T-helper 1 cell treated with Interleukin-12 subunit alpha and Interleukin-12 subunit beta and Interleukin-4 antibody, amounts not matched to agents 30 μg/mL and 1 μg/mL, for 36 hours (primary cell): Measurements from ENCODE around the gene MAPT.

Experiments
- H3K27ac Mint-ChIP-seq: one replicate; pipeline ENCODE4 v1.8.0; 2021; ENCODE audit warnings: mild to moderate bottlenecking, mixed read lengths
- H3K27me3 Mint-ChIP-seq: one replicate; pipeline ENCODE4 v1.8.0; 2021; ENCODE audit warnings: low read depth, mixed read lengths
- H3K36me3 Mint-ChIP-seq: one replicate; pipeline ENCODE4 v1.8.0; 2021; ENCODE audit warnings: low read depth, mixed read lengths
- H3K4me1 Mint-ChIP-seq: one replicate; pipeline ENCODE4 v1.8.0; 2021; ENCODE audit warnings: low read depth, mixed read lengths
- H3K4me3 Mint-ChIP-seq: one replicate; pipeline ENCODE4 v1.8.0; 2021; ENCODE audit warnings: mild to moderate bottlenecking, moderate library complexity, mixed read lengths
- H3K9me3 Mint-ChIP-seq: one replicate; pipeline ENCODE4 v1.8.0; 2021; ENCODE audit warnings: mixed read lengths

Gene MAPT

DNA sequence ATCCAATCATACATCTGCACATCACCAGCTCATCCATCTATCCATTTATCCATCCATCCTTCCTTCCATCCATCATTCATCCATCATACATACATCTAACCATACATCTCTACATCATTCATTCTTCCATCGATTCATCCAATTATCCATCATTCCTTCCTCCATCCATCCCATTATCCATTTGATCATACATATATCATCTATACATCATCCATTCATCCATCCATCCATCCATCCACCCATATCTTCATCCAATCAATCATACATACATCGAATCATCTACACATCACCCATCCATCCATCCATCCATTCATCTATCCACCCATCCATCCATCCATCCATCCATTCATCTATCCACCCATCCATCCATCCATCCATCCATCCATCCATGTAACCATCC is 75.4 kb downstream of the MAPT start:
- Mint-ChIP-seq H3K4me3 (no peak overlapping the region), H3K27ac (no peak overlapping the region), H3K4me1 (no peaks in the 10 kb centered on the region), H3K9me3 (no peaks in the 10 kb centered on the region), H3K27me3 (peaks cover 18% of the 10 kb centered on the region), H3K36me3 (no peaks in the 10 kb centered on the region)

DNA sequence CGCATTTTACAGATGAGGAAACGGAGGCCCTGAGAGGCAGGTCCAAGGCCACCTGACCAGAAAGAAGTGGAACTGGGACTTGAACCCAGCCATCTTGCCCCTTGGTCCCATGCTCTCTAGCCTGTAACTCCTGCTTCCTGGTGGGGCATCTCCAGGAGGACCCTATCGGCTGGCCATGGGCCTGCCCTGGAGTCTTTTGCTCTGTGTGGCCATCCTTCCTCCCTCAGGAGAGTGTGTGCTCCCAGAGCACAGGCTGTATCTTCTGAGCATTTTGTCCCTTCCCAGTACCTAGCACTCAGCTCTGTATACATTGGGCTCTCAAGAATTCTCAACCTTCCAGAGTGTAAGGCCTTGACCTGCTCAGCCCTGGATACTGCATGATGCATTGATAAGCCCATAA is 76.3 kb downstream of the MAPT start:
- Mint-ChIP-seq H3K4me3 (no peak overlapping the region), H3K27me3 (peaks cover 18% of the 10 kb centered on the region), H3K36me3 (no peaks in the 10 kb centered on the region), H3K27ac (no peak overlapping the region), H3K4me1 (no peaks in the 10 kb centered on the region), H3K9me3 (no peaks in the 10 kb centered on the region)

DNA sequence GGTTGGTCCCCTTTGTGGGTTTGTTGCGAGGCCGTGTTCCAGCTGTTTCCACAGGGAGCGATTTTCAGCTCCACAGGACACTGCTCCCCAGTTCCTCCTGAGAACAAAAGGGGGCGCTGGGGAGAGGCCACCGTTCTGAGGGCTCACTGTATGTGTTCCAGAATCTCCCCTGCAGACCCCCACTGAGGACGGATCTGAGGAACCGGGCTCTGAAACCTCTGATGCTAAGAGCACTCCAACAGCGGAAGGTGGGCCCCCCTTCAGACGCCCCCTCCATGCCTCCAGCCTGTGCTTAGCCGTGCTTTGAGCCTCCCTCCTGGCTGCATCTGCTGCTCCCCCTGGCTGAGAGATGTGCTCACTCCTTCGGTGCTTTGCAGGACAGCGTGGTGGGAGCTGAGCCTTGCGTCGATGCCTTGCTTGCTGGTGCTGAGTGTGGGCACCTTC is 77.4 kb downstream of the MAPT start:
- Mint-ChIP-seq H3K27ac (no peak overlapping the region), H3K4me3 (no peak overlapping the region), H3K9me3 (no peaks in the 10 kb centered on the region), H3K4me1 (no peaks in the 10 kb centered on the region), H3K36me3 (no peaks in the 10 kb centered on the region), H3K27me3 (peaks cover 18% of the 10 kb centered on the region)

DNA sequence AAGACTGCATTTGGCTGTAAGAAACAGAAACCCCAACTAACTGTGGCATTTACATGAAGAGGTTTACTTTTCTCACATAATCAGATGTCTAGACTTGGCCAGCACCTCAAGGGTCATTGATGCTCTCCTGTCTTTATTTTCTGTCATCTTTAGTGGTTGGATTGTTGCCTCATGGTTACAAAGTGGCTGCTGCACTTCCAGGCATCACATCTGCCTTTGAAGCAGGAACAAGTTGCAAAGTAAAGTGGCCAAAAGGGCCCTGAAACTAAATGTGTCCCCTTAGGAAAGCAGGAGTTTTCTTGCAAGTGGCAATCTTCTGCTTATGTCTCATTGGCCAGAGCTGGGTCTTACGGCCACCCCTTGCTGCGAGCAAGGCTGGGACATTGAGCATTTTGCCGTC is 78.2 kb downstream of the MAPT start:
- no peaks in the 10 kb centered on the region for H3K36me3 Mint-ChIP-seq
- H3K4me3 Mint-ChIP-seq, result no peak overlapping the region
- H3K9me3 Mint-ChIP-seq, result no peaks in the 10 kb centered on the region
- no peaks in the 10 kb centered on the region for H3K4me1 Mint-ChIP-seq
- H3K27me3 Mint-ChIP-seq, result peaks cover 10% of the 10 kb centered on the region
- no peak overlapping the region for H3K27ac Mint-ChIP-seq

DNA sequence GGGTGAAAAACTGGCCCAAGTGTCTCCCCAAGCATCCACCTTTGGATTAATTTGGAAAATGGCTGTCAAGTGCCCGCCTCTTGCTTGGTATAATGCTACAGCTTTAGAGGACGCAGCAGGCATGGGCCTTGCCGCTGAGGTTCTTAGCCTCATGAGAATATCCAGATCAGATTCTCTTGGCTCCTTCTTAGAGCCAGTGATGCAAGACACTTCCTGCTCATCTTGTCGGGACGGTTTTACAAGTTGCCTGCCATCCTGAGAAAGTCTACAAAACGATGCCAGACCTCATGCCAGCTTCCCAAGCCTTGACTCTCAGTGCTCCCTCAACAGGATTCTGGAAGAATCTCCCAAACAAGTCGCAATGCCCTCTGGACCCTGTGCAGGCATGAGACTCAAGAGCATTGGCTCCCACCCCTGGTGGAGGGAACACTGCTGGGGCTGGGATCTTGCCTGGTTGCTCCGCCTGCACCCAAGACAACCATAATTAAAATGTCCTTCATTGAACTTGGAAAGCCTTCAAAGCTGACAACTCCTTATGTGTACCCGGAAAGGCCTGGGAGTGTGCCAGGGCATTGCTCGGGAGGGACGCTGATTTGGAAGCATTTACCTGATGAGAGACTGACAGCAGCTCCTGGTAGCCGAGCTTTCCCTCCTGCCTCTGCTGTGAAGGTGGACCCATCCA is 78.9 kb downstream of the MAPT start:
- Mint-ChIP-seq H3K9me3 (no peaks in the 10 kb centered on the region), H3K4me3 (no peak overlapping the region), H3K27ac (no peak overlapping the region), H3K36me3 (no peaks in the 10 kb centered on the region), H3K4me1 (no peaks in the 10 kb centered on the region), H3K27me3 (peaks cover 5% of the 10 kb centered on the region)

DNA sequence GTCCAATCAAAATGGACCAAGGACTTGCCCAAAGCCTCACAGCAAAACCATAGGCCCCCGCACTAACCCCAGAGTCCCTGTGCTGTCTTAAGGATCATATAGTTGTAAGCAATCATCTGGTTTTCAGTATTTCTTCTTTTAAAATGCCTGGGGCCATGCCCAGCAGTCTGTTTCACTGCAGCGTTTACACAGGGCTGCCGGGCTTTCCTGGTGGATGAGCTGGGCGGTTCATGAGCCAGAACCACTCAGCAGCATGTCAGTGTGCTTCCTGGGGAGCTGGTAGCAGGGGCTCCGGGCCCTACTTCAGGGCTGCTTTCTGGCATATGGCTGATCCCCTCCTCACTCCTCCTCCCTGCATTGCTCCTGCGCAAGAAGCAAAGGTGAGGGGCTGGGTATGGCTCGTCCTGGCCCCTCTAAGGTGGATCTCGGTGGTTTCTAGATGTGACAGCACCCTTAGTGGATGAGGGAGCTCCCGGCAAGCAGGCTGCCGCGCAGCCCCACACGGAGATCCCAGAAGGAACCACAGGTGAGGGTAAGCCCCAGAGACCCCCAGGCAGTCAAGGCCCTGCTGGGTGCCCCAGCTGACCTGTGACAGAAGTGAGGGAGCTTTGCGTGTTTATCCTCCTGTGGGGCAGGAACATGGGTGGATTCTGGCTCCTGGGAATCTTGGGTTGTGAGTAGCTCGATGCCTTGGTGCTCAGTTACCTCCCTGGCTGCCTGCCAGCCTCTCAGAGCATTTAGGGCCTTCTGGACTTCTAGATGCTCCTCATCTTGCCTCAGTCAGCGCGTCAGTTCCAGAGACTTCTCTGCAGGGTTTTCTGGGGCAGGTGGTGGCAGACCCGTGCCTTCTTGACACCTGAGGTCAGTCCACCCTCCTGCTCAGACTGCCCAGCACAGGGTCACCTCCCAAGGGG is 79.8 kb downstream of the MAPT start:
- Mint-ChIP-seq H3K4me1 (no peaks in the 10 kb centered on the region), H3K27me3 (peaks cover 5% of the 10 kb centered on the region), H3K36me3 (no peaks in the 10 kb centered on the region), H3K27ac (no peak overlapping the region), H3K9me3 (no peaks in the 10 kb centered on the region), H3K4me3 (no peak overlapping the region)

DNA sequence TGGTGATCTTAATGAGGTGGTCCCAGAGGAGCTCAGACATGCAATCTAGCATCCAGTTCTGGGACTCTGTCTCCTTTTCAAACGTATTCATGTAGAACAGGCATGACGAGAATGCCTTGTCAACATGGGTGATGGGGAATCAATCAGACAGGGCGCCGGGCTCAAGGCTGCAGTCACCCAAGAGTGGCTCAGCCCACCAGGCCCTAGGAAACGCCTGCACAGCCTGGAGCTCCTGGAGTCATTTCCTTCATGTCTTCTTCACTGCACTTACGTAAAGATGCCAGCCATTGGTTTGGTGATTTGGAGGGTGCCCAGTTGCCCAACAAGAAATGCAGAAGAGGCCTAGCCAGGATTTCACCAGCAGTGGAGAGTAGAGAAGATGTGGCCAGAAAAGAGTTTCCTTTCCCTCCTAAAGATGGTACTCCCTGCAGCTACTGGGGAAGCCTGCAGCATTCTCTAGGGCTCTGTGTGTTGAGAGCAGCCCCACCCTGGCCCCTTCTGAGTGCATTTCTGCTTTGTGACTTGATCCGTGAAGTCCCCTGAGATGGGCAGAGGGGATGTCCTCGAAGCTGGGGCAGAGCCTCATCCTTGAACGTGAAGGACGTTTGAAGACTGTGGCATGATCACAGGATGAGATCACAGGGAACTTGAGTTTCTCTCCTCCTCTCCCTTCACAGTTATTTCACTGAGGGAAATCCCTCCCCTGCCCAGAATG is 80.7 kb downstream of the MAPT start:
- Mint-ChIP-seq H3K27me3 (no peaks in the 10 kb centered on the region), H3K4me3 (no peak overlapping the region), H3K9me3 (no peaks in the 10 kb centered on the region), H3K27ac (no peak overlapping the region), H3K4me1 (no peaks in the 10 kb centered on the region), H3K36me3 (no peaks in the 10 kb centered on the region)

DNA sequence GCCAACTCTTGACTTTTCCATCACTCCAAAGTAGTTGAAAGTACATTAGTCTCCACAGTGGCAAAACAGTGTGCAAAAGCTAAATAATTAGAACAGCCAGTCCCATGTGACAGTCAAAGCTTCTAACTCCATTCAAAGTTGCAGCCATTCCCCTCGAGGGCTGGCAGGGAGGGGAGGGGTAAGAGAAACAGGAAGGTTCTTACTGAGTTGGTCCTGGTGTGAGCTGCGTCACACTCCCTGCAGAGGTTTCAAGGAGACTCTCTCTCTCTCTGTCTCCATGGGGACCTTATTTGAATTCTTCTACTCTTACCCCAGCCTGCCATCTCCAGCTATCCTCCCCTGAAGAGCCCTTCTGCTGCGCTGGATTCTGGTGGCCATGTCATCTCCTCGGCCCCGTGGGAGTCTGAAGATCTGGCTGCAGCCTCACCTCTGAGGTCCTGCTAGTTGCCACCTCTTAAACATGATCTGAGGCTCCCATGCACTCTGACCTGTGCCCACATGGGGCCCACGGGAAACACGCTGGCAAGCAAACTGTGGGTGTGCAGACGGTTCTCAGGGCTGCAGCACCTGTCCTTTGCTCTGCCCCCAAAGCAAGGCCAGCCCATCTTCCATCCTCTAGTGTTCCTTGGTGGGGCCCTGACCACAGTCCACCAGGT is 81.4 kb downstream of the MAPT start:
- Mint-ChIP-seq H3K27ac (no peak overlapping the region), H3K27me3 (no peaks in the 10 kb centered on the region), H3K36me3 (no peaks in the 10 kb centered on the region), H3K9me3 (no peaks in the 10 kb centered on the region), H3K4me1 (no peaks in the 10 kb centered on the region), H3K4me3 (no peak overlapping the region)

DNA sequence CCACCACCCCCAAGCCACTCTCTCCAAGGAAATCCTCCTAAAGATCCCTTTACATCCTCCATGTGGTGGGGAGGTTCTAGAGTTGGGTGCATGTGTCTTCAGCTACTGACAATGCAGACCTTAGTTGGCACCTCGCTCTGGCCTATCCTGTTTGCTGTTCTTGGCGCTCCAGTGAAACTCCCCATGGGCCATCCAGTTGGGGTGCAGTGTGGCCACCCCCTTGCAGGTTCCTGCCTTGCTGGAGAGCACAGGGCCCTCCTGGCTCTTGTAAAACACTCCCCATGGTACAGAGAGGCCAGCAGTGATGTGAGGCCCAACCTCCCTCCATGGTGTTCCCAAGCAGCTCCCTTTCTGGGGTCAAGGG is 82.0 kb downstream of the MAPT start:
- Mint-ChIP-seq H3K4me1 (no peaks in the 10 kb centered on the region), H3K9me3 (no peaks in the 10 kb centered on the region), H3K4me3 (no peak overlapping the region), H3K36me3 (no peaks in the 10 kb centered on the region), H3K27me3 (no peaks in the 10 kb centered on the region), H3K27ac (no peak overlapping the region)

DNA sequence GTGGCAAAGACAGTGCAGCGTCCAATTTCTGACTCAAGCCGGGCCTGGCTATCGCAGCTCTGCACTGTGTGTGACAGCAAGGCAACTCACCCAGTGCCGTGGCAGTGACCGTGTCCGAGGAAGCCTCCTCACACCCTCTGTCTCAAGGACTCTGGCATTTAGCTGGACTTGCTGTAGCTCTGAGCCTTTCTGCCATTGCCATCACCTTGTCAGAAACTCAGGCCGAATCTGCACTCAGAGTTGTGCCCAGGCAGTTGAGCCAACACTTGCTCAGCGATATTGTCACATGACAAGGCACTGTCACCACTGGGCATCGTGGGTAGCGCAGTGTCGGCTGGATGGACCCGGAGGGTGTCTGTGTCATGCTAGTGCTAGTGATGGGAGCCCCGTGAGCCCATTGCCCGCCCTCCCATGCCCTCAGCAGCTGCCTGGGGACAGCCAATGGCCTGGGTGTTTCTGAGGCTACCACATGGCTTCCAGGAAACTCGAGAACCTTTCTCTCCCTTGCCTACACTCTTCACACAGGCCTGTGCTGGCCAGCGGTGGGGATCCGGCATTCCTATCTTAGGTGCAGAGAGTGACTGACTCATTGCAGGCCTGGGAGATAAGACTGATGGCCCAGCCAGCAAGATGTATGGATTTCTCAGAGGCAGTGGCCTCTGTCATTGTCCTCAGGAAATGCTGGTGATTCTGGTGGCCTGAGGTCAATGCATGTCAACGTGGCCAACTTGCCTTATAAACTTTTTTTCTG is 82.6 kb downstream of the MAPT start:
- Mint-ChIP-seq H3K4me1 (no peaks in the 10 kb centered on the region), H3K27me3 (no peaks in the 10 kb centered on the region), H3K4me3 (no peak overlapping the region), H3K9me3 (no peaks in the 10 kb centered on the region), H3K36me3 (no peaks in the 10 kb centered on the region), H3K27ac (no peak overlapping the region)

DNA sequence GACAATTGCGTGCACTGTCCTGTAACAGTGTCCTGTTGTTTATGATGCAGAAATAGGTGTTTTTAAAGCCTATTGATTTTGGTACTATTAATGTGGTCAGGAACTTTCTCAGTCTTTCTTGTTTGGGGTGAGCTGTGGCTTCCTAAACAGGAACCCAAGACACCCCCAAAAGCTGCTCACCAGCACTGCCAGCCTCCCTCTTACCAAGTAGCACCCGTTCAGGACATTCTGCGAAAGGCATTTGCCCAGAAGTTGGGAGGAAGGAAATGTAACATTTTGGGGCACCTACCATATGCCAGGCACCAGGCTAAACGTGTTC is 83.1 kb downstream of the MAPT start:
- Mint-ChIP-seq H3K27me3 (no peaks in the 10 kb centered on the region), H3K9me3 (no peaks in the 10 kb centered on the region), H3K27ac (no peak overlapping the region), H3K4me1 (no peaks in the 10 kb centered on the region), H3K36me3 (no peaks in the 10 kb centered on the region), H3K4me3 (no peak overlapping the region)

DNA sequence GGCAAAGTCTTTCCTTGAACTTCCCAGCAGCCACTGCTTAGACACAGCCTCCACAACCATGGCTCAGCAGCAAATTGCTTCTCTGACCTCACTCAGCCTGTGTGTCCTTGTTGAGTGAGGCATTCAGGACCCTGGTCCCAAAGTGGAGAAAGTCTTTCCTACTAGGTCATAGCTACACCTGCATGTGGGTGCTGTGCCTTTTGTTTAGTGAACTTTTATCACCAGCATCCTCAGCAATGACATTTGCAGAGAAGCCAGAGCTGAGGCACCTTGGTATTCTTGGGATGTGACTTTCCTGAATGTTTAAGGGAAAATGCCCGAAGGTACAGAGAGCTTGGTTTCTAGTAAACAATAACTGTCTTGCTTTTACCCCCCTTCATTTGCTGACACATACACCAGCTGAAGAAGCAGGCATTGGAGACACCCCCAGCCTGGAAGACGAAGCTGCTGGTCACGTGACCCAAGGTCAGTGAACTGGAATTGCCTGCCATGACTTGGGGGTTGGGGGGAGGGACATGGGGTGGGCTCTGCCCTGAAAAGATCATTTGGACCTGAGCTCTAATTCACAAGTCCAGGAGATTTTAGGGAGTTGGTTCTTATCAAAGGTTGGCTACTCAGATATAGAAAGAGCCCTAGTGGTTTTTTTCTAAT is 83.7 kb downstream of the MAPT start:
- Mint-ChIP-seq H3K4me1 (no peaks in the 10 kb centered on the region), H3K9me3 (no peaks in the 10 kb centered on the region), H3K27ac (no peak overlapping the region), H3K4me3 (no peak overlapping the region), H3K27me3 (no peaks in the 10 kb centered on the region), H3K36me3 (no peaks in the 10 kb centered on the region)

DNA sequence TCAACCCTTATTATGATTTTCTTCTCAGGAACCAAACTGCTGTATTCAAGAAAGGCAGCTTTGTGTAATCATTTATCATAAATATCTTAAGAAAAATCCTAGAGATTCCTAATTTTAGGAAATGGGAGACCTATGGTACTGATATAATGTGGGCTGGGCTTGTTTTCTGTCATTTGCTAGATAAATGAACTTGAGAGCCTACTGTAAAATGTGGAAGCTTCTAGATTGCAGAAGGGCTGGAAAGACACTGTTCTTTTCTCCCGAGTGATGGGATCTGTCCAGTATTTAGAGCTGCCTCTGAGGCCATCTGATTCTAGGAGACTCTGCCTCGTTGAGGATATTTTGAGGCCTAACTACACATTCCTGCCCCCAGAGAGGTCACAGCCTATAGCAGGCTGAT is 84.8 kb downstream of the MAPT start:
- no peak overlapping the region for H3K4me3 Mint-ChIP-seq
- H3K36me3 Mint-ChIP-seq, result no peaks in the 10 kb centered on the region
- no peaks in the 10 kb centered on the region for H3K27me3 Mint-ChIP-seq
- H3K4me1 Mint-ChIP-seq, result no peaks in the 10 kb centered on the region
- no peak overlapping the region for H3K27ac Mint-ChIP-seq
- H3K9me3 Mint-ChIP-seq, result no peaks in the 10 kb centered on the region

DNA sequence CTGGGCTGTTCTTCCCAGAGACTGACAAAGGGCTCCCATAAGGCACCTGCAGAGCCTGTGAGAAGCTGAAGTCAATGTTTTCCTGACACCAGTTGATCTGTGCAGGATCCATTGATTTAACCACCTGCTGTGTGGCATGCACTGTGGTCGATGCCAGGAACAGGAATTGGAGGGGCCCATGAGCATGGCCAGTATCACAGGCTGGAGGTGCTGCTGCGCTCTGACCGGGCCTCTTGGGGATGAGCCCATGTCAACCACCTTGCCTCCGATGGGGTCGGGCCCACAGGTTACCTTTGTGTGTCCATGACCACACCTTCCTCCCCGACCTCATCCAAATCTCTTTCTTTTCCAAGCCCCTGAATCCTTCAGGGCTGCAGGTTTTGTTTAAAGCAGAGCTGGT is 86.5 kb downstream of the MAPT start:
- Mint-ChIP-seq H3K9me3 (no peaks in the 10 kb centered on the region), H3K27me3 (no peaks in the 10 kb centered on the region), H3K36me3 (no peaks in the 10 kb centered on the region), H3K27ac (no peak overlapping the region), H3K4me1 (no peaks in the 10 kb centered on the region), H3K4me3 (no peak overlapping the region)
